H1 (cell line): ENCODE measurements around the gene PKN1. TPM values are rescaled to one million over a fixed set of nuclear protein-coding genes. Genes with fewer than 3 reads are reported as not detected.

Experiments used
- ATF2 ChIP-seq: IDR thresholded peaks from 2 replicates; pipeline ENCODE4 v1.6.1; 2012; ENCODE audit warnings: low read length, inconsistent platforms
- CEBPB ChIP-seq: IDR thresholded peaks from 2 replicates; pipeline ENCODE4 v1.6.1; 2012; ENCODE audit warnings: low read depth, low read length
- GTF2F1 ChIP-seq: IDR thresholded peaks from 2 replicates; pipeline ENCODE4 v1.6.1; 2012; ENCODE audit warnings: low read depth, low read length, improper control_type of control experiment, borderline replicate concordance
- JUND ChIP-seq: IDR thresholded peaks from 2 replicates; pipeline ENCODE4 v1.6.1; 2011; ENCODE audit warnings: mild to moderate bottlenecking, improper control_type of control experiment, low read length
- PHF8 ChIP-seq: fragments of 200-600 bp; sonication (generic); conservative IDR thresholded peaks from 2 replicates; pipeline ENCODE4 v1.7.1; 2012; ENCODE audit warnings: low read depth, mild to moderate bottlenecking, inconsistent platforms, low read length, moderate library complexity
- RNF2 ChIP-seq: fragments of 200-900, 300-1000 bp; sonication (generic); IDR thresholded peaks from 2 replicates; pipeline ENCODE4 v1.7.1; 2016; ENCODE audit warnings: borderline replicate concordance, low read depth, mild to moderate bottlenecking, antibody characterized with exemption, low read length; ENCODE audit not compliant: poor library complexity, severe bottlenecking; ENCODE audit errors: missing control alignments
- RXRA ChIP-seq: IDR thresholded peaks from 2 replicates; pipeline ENCODE4 v1.6.1; 2011; ENCODE audit warnings: low read depth, mild to moderate bottlenecking, low read length, moderate library complexity; ENCODE audit not compliant: insufficient read depth
- TBP ChIP-seq: IDR thresholded peaks from 2 replicates; pipeline ENCODE4 v1.6.1; 2011; ENCODE audit warnings: low read depth, low read length, improper control_type of control experiment
- polyA plus RNA-seq, 7 experiments: library from polyadenylated mRNA; depleted of rRNA in 3 of 7; stranded (reverse) in 5 of 7; unstranded in 2 of 7; fragments of >200 nt in 5 of 7; fragments of 200-250 nt in 2 of 7; gene quantifications; 1 replicate in 5 of 7; 2 replicates in 1 of 7; 4 replicates in 1 of 7; pipeline versions ENCODE4 v1.2.1 to v1.2.3, GENCODE V29; 2011 to 2013; ENCODE audit warnings: missing spikeins in 2 of 7, mixed read lengths in 2 of 7
- total RNA-seq: library from RNA; stranded (reverse); fragmentation: NEBNext Ultra II Directional; extraction: Animal tissue kit (Norgen Biotek cat#: 25700); gene quantifications from 2 replicates; pipeline ENCODE4 v1.2.1, GENCODE V29; 2021

PKN1 gene
- total and polyA plus RNA-seq, 2 of the 8 experiments (the other 6 are each of a cell fraction or from before 2014, with no cell fraction given), result 65.2 to 162 TPM

DNA sequence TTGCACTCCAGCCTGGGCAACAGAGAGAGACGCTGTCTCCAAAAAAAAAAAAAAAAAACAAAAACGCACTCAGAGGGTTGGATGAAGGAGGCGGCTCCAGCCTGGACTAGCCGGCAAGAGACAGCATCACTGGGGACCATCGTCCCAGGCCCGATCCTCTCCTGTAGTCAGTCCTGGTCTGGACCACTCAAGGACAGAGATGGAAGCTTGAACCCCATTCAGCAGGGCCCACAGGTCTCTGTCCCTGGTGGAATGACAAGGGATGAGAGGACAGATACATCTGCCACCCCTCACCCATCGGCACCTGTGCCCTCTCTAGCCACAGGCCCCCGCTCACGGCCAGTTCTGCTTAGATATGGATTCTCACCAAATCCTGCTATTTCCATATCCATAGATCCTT lies 37.8 kb upstream of the PKN1 start (continued):
- TF ChIP-seq ATF2, result no peak
- no peak for TF ChIP-seq JUND
- no peak for TF ChIP-seq PHF8
- TF ChIP-seq RXRA, result no peak
- TF ChIP-seq CEBPB, result no peak
- no peak for TF ChIP-seq TBP
- TF ChIP-seq GTF2F1, result no peak
- no peak for TF ChIP-seq RNF2
